Panc1 (cell line): Measurements from ENCODE around the gene CANX. TPM values are rescaled to one million over a fixed set of nuclear protein-coding genes. Genes with fewer than 3 reads are reported as not detected.

Source experiments
- ATAC-seq: fragments of 200-7000 bp; cut with Tn5 transposase; 2 replicates; pipeline ENCODE4 v1.9.1; 2020; ENCODE audit warnings: mild to moderate bottlenecking, moderate library complexity
- BruUV-seq: library from RNA; stranded (reverse); fragments of 400-500 nt; replicated peaks from 2 replicates; lab custom pipeline; 2021; lab: Mats Ljungman, UMichigan
- CTCF ChIA-PET: fragments of 300-600 bp; sonication (Branson Sonifier 250); formaldehyde crosslinking; loops from one replicate; lab custom pipeline; 2022; ENCODE audit warnings: antibody characterized with exemption; lab: Charles Lee
- POLR2A ChIA-PET: fragments of 300-600 bp; sonication (Branson Sonifier 250); formaldehyde crosslinking; loops from one replicate; lab custom pipeline; 2022; ENCODE audit warnings: antibody characterized with exemption; lab: Charles Lee
- DNase-seq: peaks from one replicate; pipeline ENCODE4 v3.0.0-alpha.2; 2010; ENCODE audit warnings: low read depth, low spot score
- H3K27ac ChIP-seq: 2 replicates; pipeline ENCODE4 v1.5.1; 2011; ENCODE audit warnings: mild to moderate bottlenecking, low read length, inconsistent platforms
- H3K27me3 ChIP-seq: fragments of 200-500 bp; sonication (Bioruptor generic); 2 replicates; pipeline ENCODE4 v1.6.0; 2014; ENCODE audit warnings: low read length, inconsistent platforms; ENCODE audit not compliant: control insufficient read depth, insufficient read depth
- H3K36me3 ChIP-seq: fragments of 200-500 bp; sonication (Bioruptor generic); 2 replicates; pipeline ENCODE4 v1.5.1; 2014; ENCODE audit warnings: inconsistent platforms, mild to moderate bottlenecking, low read length, moderate library complexity; ENCODE audit not compliant: control insufficient read depth, insufficient read depth
- H3K4me1 ChIP-seq: 2 replicates; pipeline ENCODE4 v1.5.1; 2011; ENCODE audit warnings: inconsistent platforms, mild to moderate bottlenecking, low read length, moderate library complexity; ENCODE audit not compliant: control insufficient read depth, insufficient read depth
- H3K4me3 ChIP-seq, 2 experiments: 2 replicates each; pipeline ENCODE4 v1.5.1; 2011 to 2012; ENCODE audit warnings: low read depth in 2 of 2, low read length in 2 of 2, mild to moderate bottlenecking in 2 of 2, inconsistent platforms in 1 of 2, moderate library complexity in 1 of 2
- H3K9me3 ChIP-seq: fragments of 200-500 bp; sonication (Bioruptor generic); 2 replicates; pipeline ENCODE4 v1.5.1; 2014; ENCODE audit warnings: low read depth, mild to moderate bottlenecking, inconsistent platforms, low read length, moderate library complexity; ENCODE audit not compliant: control insufficient read depth, insufficient read depth
- CTCF ChIP-seq: fragments of 450-650 bp; IDR thresholded peaks from 2 replicates; pipeline ENCODE4 v1.5.1; 2017; ENCODE audit warnings: mild to moderate bottlenecking
- POLR2AphosphoS5 ChIP-seq: IDR thresholded peaks from 2 replicates; pipeline ENCODE4 v1.6.1; 2012; ENCODE audit warnings: mild to moderate bottlenecking, low read depth, low read length, moderate library complexity
- REST ChIP-seq, 2 experiments: IDR thresholded peaks; 2 replicates each; pipeline ENCODE4 v1.6.1; 2011 to 2012; ENCODE audit warnings: low read depth in 2 of 2, control low read depth in 1 of 2, low read length in 1 of 2, mild to moderate bottlenecking in 1 of 2, moderate library complexity in 1 of 2; ENCODE audit not compliant: insufficient read depth in 1 of 2
- SIN3A ChIP-seq: IDR thresholded peaks from 2 replicates; pipeline ENCODE4 v1.6.1; 2012; ENCODE audit warnings: low read depth, mild to moderate bottlenecking, low read length, moderate library complexity, borderline replicate concordance; ENCODE audit not compliant: insufficient read depth
- TCF7L2 ChIP-seq: IDR thresholded peaks from 2 replicates; pipeline ENCODE4 v1.6.1; 2011; ENCODE audit warnings: mild to moderate bottlenecking, low read depth, low read length, inconsistent platforms
- in situ Hi-C: cut with HindIII; loops from 2 replicates; pipeline ENCODE4 v1.10.0; 2016; ENCODE audit warnings: low sequenced_read_pairs, low pct_unique_long_range_greater_than_20kb
- intact Hi-C: fragments of 100-400 bp; cut with micrococcal nuclease; formaldehyde crosslinking; loops from one replicate; pipeline ENCODE4 v1.10.0; 2022; ENCODE audit not compliant: unreplicated experiment
- total RNA-seq: library from RNA; stranded (reverse); gene quantifications from one replicate; pipeline ENCODE4 v1.2.1, GENCODE V29; 2021; ENCODE audit not compliant: unreplicated experiment

CANX gene
- total RNA-seq, 1 experiment from 2014 or later: 707 TPM

GRCh38 chr5:179769796-179770195 is 71.0 kb downstream of the CANX start:
- Histone ChIP-seq H3K27ac (no peak overlapping the region), H3K36me3 (peaks cover 8% of the 10 kb centered on the region), H3K27me3 (no peaks in the 10 kb centered on the region), H3K9me3 (no peaks in the 10 kb centered on the region), H3K4me1 (peaks cover 10% of the 10 kb centered on the region), H3K4me3 (no peak overlapping the region)
- ChIA-PET POLR2A (interaction anchor here (0.7 kb wide), 1 partner anchor 37 kb away, joined by 6 read pairs; the partner anchor contains the start of gene MAML1), CTCF (interaction anchor here (0.6 to 0.9 kb wide), 2 partner anchors 21 to 24 kb away, joined by 10 read pairs; no protein-coding TSS in a partner anchor)
- TF ChIP-seq TCF7L2 (no peak), REST (IDR thresholded peaks at IDR 0.05; ENCODE audit: insufficient read depth in 1 of 2, low read depth in 2 of 2, low read length in 1 of 2) (no peak), SIN3A (no peak), POLR2AphosphoS5 (no peak), CTCF (no peak)
- no TSS peak for BruUV-seq
- in situ Hi-C loops (no loop called here), intact Hi-C loops (no loop called here)
- no peak for DNase-seq
- no peak for ATAC-seq

DNA sequence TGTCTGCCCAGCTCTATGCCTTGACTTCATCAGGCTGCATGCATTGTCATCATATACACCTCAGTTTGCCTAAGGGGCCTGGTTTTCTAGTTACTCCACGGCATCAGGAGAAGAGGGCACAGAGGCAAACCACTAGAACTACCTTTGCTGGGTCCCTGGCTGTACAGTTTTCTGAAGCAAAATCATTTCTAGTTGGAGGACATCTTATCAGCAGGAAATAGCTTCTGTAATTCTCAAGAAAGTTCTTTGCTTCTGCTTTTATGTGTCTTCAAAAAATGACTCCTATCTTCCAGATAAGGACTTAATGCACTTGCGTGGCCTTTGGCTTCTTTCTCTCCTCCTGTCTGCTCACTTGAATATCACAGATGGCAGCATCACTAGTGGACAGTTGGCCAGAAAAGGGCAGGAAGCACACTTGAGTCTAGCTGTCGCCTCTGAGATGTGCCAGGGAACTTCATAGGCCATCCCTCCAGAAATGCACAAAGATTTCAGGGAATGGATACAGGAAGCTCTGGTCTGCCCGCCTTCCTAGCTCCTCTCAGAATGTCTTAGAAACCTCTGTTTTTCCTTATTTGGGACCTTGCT is 72.6 kb downstream of the CANX start:
- no peak for ATAC-seq
- intact Hi-C loops (no loop called here), in situ Hi-C loops (no loop called here)
- H3K27me3 ChIP-seq: no peaks in the 10 kb centered on the region
- H3K4me3 ChIP-seq: no peak overlapping the region
- BruUV-seq: no TSS peak
- no peak overlapping the region for H3K27ac ChIP-seq
- CTCF ChIA-PET: interaction anchor here (1.3 kb wide), 1 partner anchor 8 kb away, joined by 3 read pairs; no protein-coding TSS in a partner anchor
- no peaks in the 10 kb centered on the region for H3K9me3 ChIP-seq
- no peaks in the 10 kb centered on the region for H3K4me1 ChIP-seq
- TF ChIP-seq SIN3A: no peak
- TF ChIP-seq TCF7L2: no peak
- TF ChIP-seq POLR2AphosphoS5: no peak
- no peak for TF ChIP-seq CTCF
- TF ChIP-seq REST (IDR thresholded peaks at IDR 0.05; ENCODE audit: insufficient read depth in 1 of 2, low read depth in 2 of 2, low read length in 1 of 2): no peak
- peaks cover 8% of the 10 kb centered on the region for H3K36me3 ChIP-seq
- POLR2A ChIA-PET: interaction anchor here (0.6 kb wide), 2 partner anchors 14 to 24 kb away, joined by 5 to 15 read pairs; no protein-coding TSS in a partner anchor
- no peak for DNase-seq
